Measurements from ENCODE around the gene CLEC4M. TPM values are rescaled to one million over a fixed set of nuclear protein-coding genes. Genes with fewer than 3 reads are reported as not detected.

The CLEC4M gene
- total RNA-seq, 4 donors from 2014 or later = not detected

GRCh38 chr19:7742575-7742974 lies 20.5 kb upstream of the CLEC4M start:
- peaks cover 0 to 2% (median 0%) of the 10 kb centered on the region in 3 donors for H3K27me3 ChIP-seq
- no peak overlapping the region for H3K27ac ChIP-seq
- ATAC-seq = no peak
- no peak overlapping the region for H3K4me3 ChIP-seq
- H3K36me3 ChIP-seq = no peaks in the 10 kb centered on the region
- in situ Hi-C loops (cut with MboI; ENCODE audit: low sequenced_read_pairs in 4 of 4) = no loop called here
- no peaks in the 10 kb centered on the region for H3K4me1 ChIP-seq
- H3K9me3 ChIP-seq = no peaks in the 10 kb centered on the region
- intact Hi-C loops (cut with DNase I; ENCODE audit: low total_unique reads) = no loop called here
- TF ChIP-seq POLR2A (IDR thresholded peaks at IDR 0.05) (no peak), CTCF (IDR thresholded peaks at IDR 0.05 in 4 of 5, conservative IDR thresholded peaks at IDR 0.05 in 1 of 5) (no peak)
- DNase-seq = no peak

GRCh38 chr19:7742991-7743390 lies 20.1 kb upstream of the CLEC4M start:
- intact Hi-C loops (cut with DNase I; ENCODE audit: low total_unique reads) = no loop called here
- Histone ChIP-seq H3K27ac (no peak overlapping the region), H3K36me3 (no peaks in the 10 kb centered on the region), H3K4me1 (no peaks in the 10 kb centered on the region), H3K4me3 (no peak overlapping the region), H3K9me3 (no peaks in the 10 kb centered on the region), H3K27me3 (peaks cover 0 to 2% (median 2%) of the 10 kb centered on the region in 3 donors)
- ATAC-seq = no peak
- TF ChIP-seq CTCF (IDR thresholded peaks at IDR 0.05 in 4 of 5, conservative IDR thresholded peaks at IDR 0.05 in 1 of 5) = no peak
- no peak for TF ChIP-seq POLR2A (IDR thresholded peaks at IDR 0.05)
- in situ Hi-C loops (cut with MboI; ENCODE audit: low sequenced_read_pairs in 4 of 4) = no loop called here
- no peak for DNase-seq

- TF ChIP-seq CTCF (IDR thresholded peaks at IDR 0.05 in 4 of 5, conservative IDR thresholded peaks at IDR 0.05 in 1 of 5) (no peak), POLR2A (IDR thresholded peaks at IDR 0.05) (no peak)
- intact Hi-C loops (cut with DNase I; ENCODE audit: low total_unique reads) (no loop called here), in situ Hi-C loops (cut with MboI; ENCODE audit: low sequenced_read_pairs in 4 of 4) (no loop called here)
- Histone ChIP-seq H3K36me3 (no peaks in the 10 kb centered on the region), H3K27me3 (peaks cover 0 to 4% (median 2%) of the 10 kb centered on the region in 3 donors), H3K4me3 (no peak overlapping the region), H3K9me3 (no peaks in the 10 kb centered on the region), H3K27ac (no peak overlapping the region), H3K4me1 (no peaks in the 10 kb centered on the region)
- DNase-seq = no peak
- ATAC-seq = no peak
Measured at GRCh38 chr19:7743425-7743841, 19.6 kb upstream of the CLEC4M start.

GRCh38 chr19:7744199-7744786 lies 18.8 kb upstream of the CLEC4M start:
- H3K4me1 ChIP-seq = no peaks in the 10 kb centered on the region
- H3K27ac ChIP-seq = no peak overlapping the region
- no peak overlapping the region for H3K4me3 ChIP-seq
- H3K27me3 ChIP-seq = peaks cover 0 to 4% (median 4%) of the 10 kb centered on the region in 3 donors
- in situ Hi-C loops (cut with MboI; ENCODE audit: low sequenced_read_pairs in 4 of 4) (no loop called here), intact Hi-C loops (cut with DNase I; ENCODE audit: low total_unique reads) (no loop called here)
- TF ChIP-seq POLR2A (IDR thresholded peaks at IDR 0.05) (no peak), CTCF (IDR thresholded peaks at IDR 0.05 in 4 of 5, conservative IDR thresholded peaks at IDR 0.05 in 1 of 5) (no peak)
- H3K36me3 ChIP-seq = no peaks in the 10 kb centered on the region
- H3K9me3 ChIP-seq = no peaks in the 10 kb centered on the region
- no peak for DNase-seq
- ATAC-seq = no peak

Data from gastrocnemius medialis (tissue), 4 donors.